ENCODE results near the gene CDSN.
A peak's percentile ranks its signal among the peaks of the same experiment; 100 is the strongest.

CDSN gene

GRCh38 chr6:31128093-31128676 lies 7.9 kb upstream of the CDSN start:
- TF ChIP-seq CTCF (IDR thresholded peaks at IDR 0.05; ENCODE audit: low read depth, low read length, missing control alignments): peak; percentile 94
- Histone ChIP-seq H3K27ac (no peak overlapping the region), H3K27me3 (replicated peaks) (peaks cover 4% of the 10 kb centered on the region), H3K36me3 (replicated peaks) (no peaks in the 10 kb centered on the region), H3K4me3 (ENCODE audit: low read depth, low read length) (no peak overlapping the region)
- in situ Hi-C loops (cut with HindIII; ENCODE audit: low pct_ligation_motif_present, low sequenced_read_pairs): no loop called here
- peak; percentile 40 for DNase-seq

GRCh38 chr6:31126396-31127175 lies 6.3 kb upstream of the CDSN start:
- Histone ChIP-seq H3K4me3 (ENCODE audit: low read depth, low read length) (no peak overlapping the region), H3K27ac (no peak overlapping the region), H3K27me3 (replicated peaks) (peaks cover 4% of the 10 kb centered on the region), H3K36me3 (replicated peaks) (no peaks in the 10 kb centered on the region)
- no peak for DNase-seq
- in situ Hi-C loops (cut with HindIII; ENCODE audit: low pct_ligation_motif_present, low sequenced_read_pairs): no loop called here
- no peak for TF ChIP-seq CTCF (IDR thresholded peaks at IDR 0.05; ENCODE audit: low read depth, low read length, missing control alignments)

GRCh38 chr6:31125586-31126363 lies 5.5 kb upstream of the CDSN start:
- Histone ChIP-seq H3K36me3 (replicated peaks) (no peaks in the 10 kb centered on the region), H3K27ac (no peak overlapping the region), H3K4me3 (ENCODE audit: low read depth, low read length) (no peak overlapping the region), H3K27me3 (replicated peaks) (peaks cover 4% of the 10 kb centered on the region)
- TF ChIP-seq CTCF (IDR thresholded peaks at IDR 0.05; ENCODE audit: low read depth, low read length, missing control alignments): no peak
- DNase-seq: peak; percentile 55
- in situ Hi-C loops (cut with HindIII; ENCODE audit: low pct_ligation_motif_present, low sequenced_read_pairs): no loop called here

- no peak for TF ChIP-seq CTCF (IDR thresholded peaks at IDR 0.05; ENCODE audit: low read depth, low read length, missing control alignments)
- Histone ChIP-seq H3K27ac (no peak overlapping the region), H3K36me3 (replicated peaks) (no peaks in the 10 kb centered on the region), H3K4me3 (ENCODE audit: low read depth, low read length) (no peak overlapping the region), H3K27me3 (replicated peaks) (peaks cover 4% of the 10 kb centered on the region)
- in situ Hi-C loops (cut with HindIII; ENCODE audit: low pct_ligation_motif_present, low sequenced_read_pairs): no loop called here
- DNase-seq: peak; percentile 14
Observed at GRCh38 chr6:31125162-31125561, 4.9 kb upstream of the CDSN start.

GRCh38 chr6:31122791-31123706 lies 2.8 kb upstream of the CDSN start:
- Histone ChIP-seq H3K4me3 (ENCODE audit: low read depth, low read length) (no peak overlapping the region), H3K27me3 (replicated peaks) (no peaks in the 10 kb centered on the region), H3K36me3 (replicated peaks) (no peaks in the 10 kb centered on the region), H3K27ac (peak overlapping the region; percentile 66)
- no peak for TF ChIP-seq CTCF (IDR thresholded peaks at IDR 0.05; ENCODE audit: low read depth, low read length, missing control alignments)
- DNase-seq: peak; percentile 90
- in situ Hi-C loops (cut with HindIII; ENCODE audit: low pct_ligation_motif_present, low sequenced_read_pairs): no loop called here
